ENCODE measurements around the gene FAR2. TPM values are rescaled to one million over a fixed set of nuclear protein-coding genes. Genes with fewer than 3 reads are reported as not detected.
"Not testable (repeated sequence)": the region's sequence is repeated elsewhere in the genome, so short reads cannot be mapped to it uniquely, and the experiment has no call there.

FAR2 gene
- total RNA-seq, 2 experiments from 2014 or later: 7.0 to 7.6 TPM

- Mint-ChIP-seq H3K36me3 (peaks cover 5% of the 10 kb centered on the region), H3K27ac (no peak overlapping the region), H3K4me3 (no peak overlapping the region), H3K4me1 (peaks cover 5% of the 10 kb centered on the region), H3K9me3 (no peaks in the 10 kb centered on the region), H3K27me3 (no peaks in the 10 kb centered on the region)
- DNase-seq: no peak
These were observed 106.0 kb downstream of the FAR2 start for GRCh38 chr12:29255042-29255441.

- peaks cover 9% of the 10 kb centered on the region for H3K36me3 Mint-ChIP-seq
- no peaks in the 10 kb centered on the region for H3K27me3 Mint-ChIP-seq
- no peak overlapping the region for H3K27ac Mint-ChIP-seq
- peaks cover 10% of the 10 kb centered on the region for H3K9me3 Mint-ChIP-seq
- H3K4me3 Mint-ChIP-seq: no peak overlapping the region
- DNase-seq: no peak
- H3K4me1 Mint-ChIP-seq: peaks cover 5% of the 10 kb centered on the region
These were observed 107.5 kb downstream of the FAR2 start for GRCh38 chr12:29256598-29256997.

- DNase-seq, H3K27ac Mint-ChIP-seq, H3K4me1 Mint-ChIP-seq, H3K4me3 Mint-ChIP-seq, H3K27me3 Mint-ChIP-seq: not testable (repeated sequence)
- Mint-ChIP-seq H3K9me3 (peaks cover 15% of the 10 kb centered on the region), H3K36me3 (peaks cover 12% of the 10 kb centered on the region)
These were observed 108.6 kb downstream of the FAR2 start for GRCh38 chr12:29257687-29258086.

- Mint-ChIP-seq H3K27ac (no peak overlapping the region), H3K4me3 (no peak overlapping the region), H3K36me3 (peaks cover 10% of the 10 kb centered on the region), H3K27me3 (no peaks in the 10 kb centered on the region), H3K9me3 (peaks cover 27% of the 10 kb centered on the region), H3K4me1 (no peaks in the 10 kb centered on the region)
- no peak for DNase-seq
These were observed 115.3 kb downstream of the FAR2 start for GRCh38 chr12:29264424-29264823.

- DNase-seq: no peak
- Mint-ChIP-seq H3K27ac (no peak overlapping the region), H3K27me3 (no peaks in the 10 kb centered on the region), H3K36me3 (no peaks in the 10 kb centered on the region), H3K4me1 (no peaks in the 10 kb centered on the region), H3K4me3 (no peak overlapping the region), H3K9me3 (peaks cover 2% of the 10 kb centered on the region)
These were observed 120.8 kb downstream of the FAR2 start for GRCh38 chr12:29269706-29270408.

GRCh38 chr12:29270446-29270845 lies 121.4 kb downstream of the FAR2 start:
- H3K4me3 Mint-ChIP-seq: no peak overlapping the region
- no peak overlapping the region for H3K27ac Mint-ChIP-seq
- no peaks in the 10 kb centered on the region for H3K9me3 Mint-ChIP-seq
- no peaks in the 10 kb centered on the region for H3K36me3 Mint-ChIP-seq
- no peaks in the 10 kb centered on the region for H3K4me1 Mint-ChIP-seq
- DNase-seq: no peak
- no peaks in the 10 kb centered on the region for H3K27me3 Mint-ChIP-seq

- H3K9me3 Mint-ChIP-seq: no peaks in the 10 kb centered on the region
- no peaks in the 10 kb centered on the region for H3K27me3 Mint-ChIP-seq
- H3K4me3 Mint-ChIP-seq: no peak overlapping the region
- no peak for DNase-seq
- H3K27ac Mint-ChIP-seq: no peak overlapping the region
- H3K36me3 Mint-ChIP-seq: no peaks in the 10 kb centered on the region
- H3K4me1 Mint-ChIP-seq: no peaks in the 10 kb centered on the region
These were observed 124.2 kb downstream of the FAR2 start for GRCh38 chr12:29273178-29273843.

- Mint-ChIP-seq H3K4me1 (no peaks in the 10 kb centered on the region), H3K4me3 (no peak overlapping the region), H3K27ac (no peak overlapping the region), H3K27me3 (no peaks in the 10 kb centered on the region), H3K36me3 (peaks cover under 1% of the 10 kb centered on the region), H3K9me3 (no peaks in the 10 kb centered on the region)
- no peak for DNase-seq
These were observed 126.8 kb downstream of the FAR2 start for GRCh38 chr12:29275834-29276233.

- Mint-ChIP-seq H3K4me1 (no peaks in the 10 kb centered on the region), H3K4me3 (no peak overlapping the region), H3K27me3 (no peaks in the 10 kb centered on the region), H3K36me3 (peaks cover 2% of the 10 kb centered on the region), H3K9me3 (no peaks in the 10 kb centered on the region), H3K27ac (no peak overlapping the region)
- DNase-seq: no peak
These were observed 128.2 kb downstream of the FAR2 start for GRCh38 chr12:29277231-29277630.

GRCh38 chr12:29278673-29279420 lies 129.8 kb downstream of the FAR2 start:
- Mint-ChIP-seq H3K27me3 (no peaks in the 10 kb centered on the region), H3K36me3 (peaks cover 2% of the 10 kb centered on the region), H3K4me1 (no peaks in the 10 kb centered on the region), H3K4me3 (no peak overlapping the region), H3K27ac (no peak overlapping the region), H3K9me3 (no peaks in the 10 kb centered on the region)
- DNase-seq: no peak

- H3K27me3 Mint-ChIP-seq: no peaks in the 10 kb centered on the region
- H3K4me1 Mint-ChIP-seq: no peaks in the 10 kb centered on the region
- no peak for DNase-seq
- no peak overlapping the region for H3K4me3 Mint-ChIP-seq
- peaks cover 2% of the 10 kb centered on the region for H3K36me3 Mint-ChIP-seq
- H3K27ac Mint-ChIP-seq: no peak overlapping the region
- H3K9me3 Mint-ChIP-seq: no peaks in the 10 kb centered on the region
These were observed 132.4 kb downstream of the FAR2 start for GRCh38 chr12:29281371-29282005.

GRCh38 chr12:29282031-29282816 lies 133.1 kb downstream of the FAR2 start:
- Mint-ChIP-seq H3K36me3 (peaks cover 2% of the 10 kb centered on the region), H3K9me3 (no peaks in the 10 kb centered on the region), H3K27me3 (no peaks in the 10 kb centered on the region), H3K4me3 (no peak overlapping the region), H3K27ac (no peak overlapping the region), H3K4me1 (no peaks in the 10 kb centered on the region)
- no peak for DNase-seq

GRCh38 chr12:29283969-29284700 lies 135.1 kb downstream of the FAR2 start:
- Mint-ChIP-seq H3K27ac (no peak overlapping the region), H3K36me3 (peaks cover 4% of the 10 kb centered on the region), H3K27me3 (no peaks in the 10 kb centered on the region), H3K9me3 (no peaks in the 10 kb centered on the region), H3K4me3 (no peak overlapping the region), H3K4me1 (no peaks in the 10 kb centered on the region)
- no peak for DNase-seq
